HEK293 (cell line): ENCODE results near the gene EFCAB6.

Experiments used
- CTCF ChIA-PET: fragments of 350-600 bp; formaldehyde crosslinking; extraction: SDS; loops from one replicate; lab custom pipeline; 2021; ENCODE audit warnings: antibody characterized with exemption; lab: Yijun Ruan, JAX
- POLR2A ChIA-PET: fragments of 300-600 bp; formaldehyde crosslinking; extraction: SDS; loops from one replicate; lab custom pipeline; 2020; ENCODE audit warnings: antibody characterized with exemption, inconsistent platforms; lab: Yijun Ruan, JAX
- H3K27ac ChIP-seq: fragments of 200-500 bp; sonication (Bioruptor generic); 2 replicates; pipeline ENCODE4 v1.5.1; 2014; ENCODE audit warnings: low read depth, low read length, control low read depth, inconsistent platforms; ENCODE audit errors: extremely low read depth
- H3K36me3 ChIP-seq, 2 experiments: fragments of 200-500 bp in 1 of 2; sonication (Bioruptor generic) in 1 of 2; 1 replicate in 1 of 2; 2 replicates in 1 of 2; pipeline ENCODE4 v1.5.1; 2014 to 2017; ENCODE audit warnings: inconsistent platforms in 2 of 2, low read length in 2 of 2; ENCODE audit not compliant: control insufficient read depth in 2 of 2, insufficient read depth in 1 of 2
- H3K4me1 ChIP-seq: fragments of 200-500 bp; sonication (Bioruptor generic); 2 replicates; pipeline ENCODE4 v1.5.1; 2014; ENCODE audit warnings: mild to moderate bottlenecking, low read length, inconsistent platforms; ENCODE audit not compliant: control insufficient read depth, insufficient read depth
- H3K4me3 ChIP-seq: 2 replicates; pipeline ENCODE4 v1.5.1; 2011; ENCODE audit warnings: low read depth, mild to moderate bottlenecking, control low read depth, low read length, moderate library complexity
- H3K9me3 ChIP-seq: fragments of 200-500 bp; sonication (Bioruptor generic); 2 replicates; pipeline ENCODE4 v1.5.1; 2014; ENCODE audit warnings: low read depth, low read length, inconsistent platforms; ENCODE audit not compliant: control insufficient read depth, insufficient read depth
- ELK4 ChIP-seq: IDR thresholded peaks from 2 replicates; pipeline ENCODE4 v1.6.1; 2011; ENCODE audit warnings: mild to moderate bottlenecking, low read depth, low read length, borderline replicate concordance
- GFI1B ChIP-seq: fragments of 450-650 bp; formaldehyde crosslinking; IDR thresholded peaks from 2 replicates; pipeline ENCODE4 v1.5.1; 2016; ENCODE audit warnings: missing biosample characterization, missing genetic modification characterization
- GLI4 ChIP-seq: fragments of 450-650 bp; formaldehyde crosslinking; IDR thresholded peaks from 2 replicates; pipeline ENCODE4 v1.5.1; 2016; ENCODE audit warnings: missing biosample characterization, missing genetic modification characterization
- MZF1 ChIP-seq: fragments of 450-650 bp; formaldehyde crosslinking; IDR thresholded peaks from 2 replicates; pipeline ENCODE4 v1.5.1; 2017; ENCODE audit warnings: missing biosample characterization, missing genetic modification characterization, borderline replicate concordance
- PRDM6 ChIP-seq: fragments of 450-650 bp; formaldehyde crosslinking; IDR thresholded peaks from 2 replicates; pipeline ENCODE4 v1.5.1; 2017; ENCODE audit warnings: missing biosample characterization, missing genetic modification characterization
- SP3 ChIP-seq: fragments of 450-650 bp; formaldehyde crosslinking; IDR thresholded peaks from 2 replicates; pipeline ENCODE4 v1.5.1; 2016; ENCODE audit warnings: missing biosample characterization, missing genetic modification characterization
- ZBTB10 ChIP-seq: fragments of 450-650 bp; formaldehyde crosslinking; IDR thresholded peaks from 2 replicates; pipeline ENCODE4 v1.5.1; 2016; ENCODE audit warnings: missing biosample characterization, missing genetic modification characterization
- ZBTB20 ChIP-seq: fragments of 450-650 bp; formaldehyde crosslinking; IDR thresholded peaks from 2 replicates; pipeline ENCODE4 v1.5.1; 2016; ENCODE audit warnings: missing biosample characterization, missing genetic modification characterization
- ZBTB48 ChIP-seq: fragments of 450-650 bp; formaldehyde crosslinking; IDR thresholded peaks from 2 replicates; pipeline ENCODE4 v1.5.1; 2016; ENCODE audit warnings: missing biosample characterization, missing genetic modification characterization
- ZBTB8A ChIP-seq: fragments of 450-650 bp; formaldehyde crosslinking; IDR thresholded peaks from 2 replicates; pipeline ENCODE4 v1.5.1; 2016; ENCODE audit warnings: missing biosample characterization, missing genetic modification characterization
- ZFHX2 ChIP-seq: fragments of 450-650 bp; formaldehyde crosslinking; conservative IDR thresholded peaks from 2 replicates; pipeline ENCODE4 v1.5.1; 2016; ENCODE audit warnings: missing biosample characterization, missing genetic modification characterization
- ZIC2 ChIP-seq: fragments of 450-650 bp; formaldehyde crosslinking; IDR thresholded peaks from 2 replicates; pipeline ENCODE4 v1.5.1; 2016; ENCODE audit warnings: missing biosample characterization, missing genetic modification characterization
- ZNF112 ChIP-seq: fragments of 450-650 bp; formaldehyde crosslinking; IDR thresholded peaks from 2 replicates; pipeline ENCODE4 v1.5.0; 2017; ENCODE audit warnings: missing biosample characterization, missing genetic modification characterization
- ZNF114 ChIP-seq: fragments of 450-650 bp; formaldehyde crosslinking; IDR thresholded peaks from 2 replicates; pipeline ENCODE4 v1.5.0; 2017; ENCODE audit warnings: missing biosample characterization, missing genetic modification characterization
- ZNF16 ChIP-seq: fragments of 450-650 bp; formaldehyde crosslinking; IDR thresholded peaks from 2 replicates; pipeline ENCODE4 v1.5.1; 2016; ENCODE audit warnings: low read depth, missing biosample characterization, missing genetic modification characterization
- ZNF169 ChIP-seq: fragments of 450-650 bp; formaldehyde crosslinking; IDR thresholded peaks from 2 replicates; pipeline ENCODE4 v1.5.1; 2016; ENCODE audit warnings: missing biosample characterization, missing genetic modification characterization
- ZNF335 ChIP-seq: fragments of 450-650 bp; formaldehyde crosslinking; conservative IDR thresholded peaks from 2 replicates; pipeline ENCODE4 v1.5.1; 2016; ENCODE audit warnings: missing biosample characterization, missing genetic modification characterization
- ZNF366 ChIP-seq: fragments of 450-650 bp; formaldehyde crosslinking; conservative IDR thresholded peaks from 2 replicates; pipeline ENCODE4 v1.5.1; 2016; ENCODE audit warnings: missing biosample characterization, missing genetic modification characterization
- ZNF433 ChIP-seq: fragments of 450-650 bp; formaldehyde crosslinking; IDR thresholded peaks from 2 replicates; pipeline ENCODE4 v1.5.1; 2016; ENCODE audit warnings: missing biosample characterization, missing genetic modification characterization, low read depth
- ZNF501 ChIP-seq: fragments of 450-650 bp; formaldehyde crosslinking; IDR thresholded peaks from 2 replicates; pipeline ENCODE4 v1.5.1; 2016; ENCODE audit warnings: missing biosample characterization, missing genetic modification characterization
- ZNF510 ChIP-seq: fragments of 450-650 bp; formaldehyde crosslinking; IDR thresholded peaks from 2 replicates; pipeline ENCODE4 v1.5.1; 2018; ENCODE audit warnings: mild to moderate bottlenecking, missing genetic modification characterization, missing biosample characterization; ENCODE audit not compliant: insufficient replicate concordance
- ZNF521 ChIP-seq: fragments of 450-650 bp; formaldehyde crosslinking; IDR thresholded peaks from 2 replicates; pipeline ENCODE4 v1.5.1; 2017; ENCODE audit warnings: missing biosample characterization, mild to moderate bottlenecking, missing genetic modification characterization
- ZNF560 ChIP-seq: fragments of 450-650 bp; formaldehyde crosslinking; IDR thresholded peaks from 2 replicates; pipeline ENCODE4 v1.5.1; 2017; ENCODE audit warnings: missing biosample characterization, missing genetic modification characterization, borderline replicate concordance
- ZNF677 ChIP-seq: fragments of 450-650 bp; IDR thresholded peaks from 2 replicates; pipeline ENCODE4 v1.5.0; 2018; ENCODE audit warnings: missing biosample characterization, mild to moderate bottlenecking, missing genetic modification characterization, moderate library complexity
- ZNF692 ChIP-seq: fragments of 450-650 bp; formaldehyde crosslinking; IDR thresholded peaks from 2 replicates; pipeline ENCODE4 v1.5.1; 2016; ENCODE audit warnings: missing biosample characterization, missing genetic modification characterization
- ZNF707 ChIP-seq: fragments of 450-650 bp; formaldehyde crosslinking; IDR thresholded peaks from 2 replicates; pipeline ENCODE4 v1.5.1; 2016; ENCODE audit warnings: missing biosample characterization, missing genetic modification characterization
- ZSCAN4 ChIP-seq: fragments of 450-650 bp; formaldehyde crosslinking; IDR thresholded peaks from 2 replicates; pipeline ENCODE4 v1.5.1; 2017; ENCODE audit warnings: missing biosample characterization, missing genetic modification characterization

Gene EFCAB6

GRCh38 chr22:43591380-43591779 is 220.7 kb downstream of the EFCAB6 start:
- Histone ChIP-seq H3K4me3 (no peak overlapping the region), H3K9me3 (no peaks in the 10 kb centered on the region; the same call in 1 of the 2 replicates), H3K36me3 (no peaks in the 10 kb centered on the region), H3K27ac (no peak overlapping the region), H3K4me1 (no peaks in the 10 kb centered on the region)
- CTCF ChIA-PET, result no interaction called here
- TF ChIP-seq ZBTB48 (tag by site-specific recombination), result no peak
- no peak for TF ChIP-seq ZFHX2 (tag by site-specific recombination)
- TF ChIP-seq ZNF366 (tag by site-specific recombination), result no peak
- TF ChIP-seq ZBTB20, result no peak
- TF ChIP-seq ZNF521 (tag by site-specific recombination), result no peak
- TF ChIP-seq ZNF169, result no peak
- TF ChIP-seq ZNF112 (tag by site-specific recombination), result no peak
- no peak for TF ChIP-seq ZNF335 (tag by site-specific recombination)
- no peak for TF ChIP-seq MZF1 (tag by site-specific recombination)
- no peak for TF ChIP-seq SP3 (tag by site-specific recombination)
- no peak for TF ChIP-seq ZIC2 (tag by site-specific recombination)
- TF ChIP-seq ZNF692 (tag by site-specific recombination), result no peak
- no peak for TF ChIP-seq PRDM6
- TF ChIP-seq ZNF560 (tag by site-specific recombination), result no peak
- no peak for TF ChIP-seq ZBTB8A (tag by site-specific recombination)
- TF ChIP-seq ZBTB10, result no peak
- no peak for TF ChIP-seq ZNF501 (tag by site-specific recombination)
- TF ChIP-seq ZNF16 (tag by site-specific recombination), result no peak
- TF ChIP-seq ELK4, result no peak
- POLR2A ChIA-PET, result no interaction called here

- POLR2A ChIA-PET, result no interaction called here
- CTCF ChIA-PET, result interaction anchor here (1.4 kb wide), 1 partner anchor 241 kb away, joined by 3 read pairs; no protein-coding TSS in a partner anchor
- Histone ChIP-seq H3K36me3 (no peaks in the 10 kb centered on the region), H3K9me3 (no peaks in the 10 kb centered on the region), H3K4me3 (no peak overlapping the region), H3K4me1 (no peaks in the 10 kb centered on the region), H3K27ac (no peak overlapping the region)
- no peak for TF ChIP-seq ZNF707
- no peak for TF ChIP-seq ZNF677 (tag by site-specific recombination)
- TF ChIP-seq ZNF169, result no peak
- TF ChIP-seq GFI1B (tag by site-specific recombination), result no peak
- TF ChIP-seq ZNF510 (tag by site-specific recombination), result no peak
- TF ChIP-seq ZSCAN4, result no peak
- TF ChIP-seq GLI4, result no peak
- TF ChIP-seq ZNF433 (tag by site-specific recombination), result no peak
- TF ChIP-seq ZNF114 (tag by site-specific recombination), result no peak
Measured at GRCh38 chr22:43587574-43587973, 224.5 kb downstream of the EFCAB6 start.
